ENCODE measurements around the gene RPH3AL.
"Not testable (repeated sequence)": the region's sequence is repeated elsewhere in the genome, so short reads cannot be mapped to it uniquely, and the experiment has no call there.

RPH3AL gene

GRCh38 chr17:383771-384621, 31.4 kb upstream of the RPH3AL start:
- H3K27ac Mint-ChIP-seq: no peak overlapping the region

GRCh38 chr17:382644-383533, 30.3 kb upstream of the RPH3AL start:
- DNase-seq: no peak
- no peak overlapping the region for H3K27ac Mint-ChIP-seq
- H3K27me3 Mint-ChIP-seq: peaks cover 46% of the 10 kb centered on the region
- peaks cover 4 to 7% of the 10 kb centered on the region in 2 donors for H3K9me3 Mint-ChIP-seq
- H3K4me3 Mint-ChIP-seq: no peak overlapping the region
- ATAC-seq: no peak
- H3K4me1 Mint-ChIP-seq: peaks cover 27% of the 10 kb centered on the region

More at GRCh38 chr17:383771-384621, 31.4 kb upstream of the RPH3AL start:
- Mint-ChIP-seq H3K4me3 (peak overlapping the region; percentile 34 to 57), H3K9me3 (peaks cover 4 to 7% of the 10 kb centered on the region in 2 donors), H3K27me3 (peaks cover 57% of the 10 kb centered on the region), H3K4me1 (peaks cover 27% of the 10 kb centered on the region)
- DNase-seq (no peak), ATAC-seq (no peak)

- no peak overlapping the region for H3K27ac Mint-ChIP-seq
- peak; percentile 3 for ATAC-seq
- H3K4me3 Mint-ChIP-seq: no peak overlapping the region
- DNase-seq: no peak
- peaks cover 27% of the 10 kb centered on the region for H3K4me1 Mint-ChIP-seq
- peaks cover 38% of the 10 kb centered on the region for H3K27me3 Mint-ChIP-seq
- H3K9me3 Mint-ChIP-seq: peaks cover 4 to 7% of the 10 kb centered on the region in 2 donors
Measured at GRCh38 chr17:381941-382643, 29.5 kb upstream of the RPH3AL start.

GRCh38 chr17:381516-381915, 28.9 kb upstream of the RPH3AL start:
- Mint-ChIP-seq H3K27ac (peak overlapping the region in 1 of 2 donors; percentile 97), H3K27me3 (peaks cover 33% of the 10 kb centered on the region), H3K9me3 (peaks cover 4 to 7% of the 10 kb centered on the region in 2 donors), H3K4me1 (peaks cover 22% of the 10 kb centered on the region), H3K4me3 (peak overlapping the region in 1 of 2 donors; percentile 14)
- DNase-seq: peak in 1 of 2 donors; percentile 30
- peak; percentile 42 for ATAC-seq

- peak; percentile 59 for ATAC-seq
- H3K9me3 Mint-ChIP-seq: peaks cover 4 to 7% of the 10 kb centered on the region in 2 donors
- peak overlapping the region in 1 of 2 donors; percentile 81 for H3K27ac Mint-ChIP-seq
- peak in 1 of 2 donors; percentile 39 for DNase-seq
- H3K4me3 Mint-ChIP-seq: peak overlapping the region in 1 of 2 donors; percentile 43
- peaks cover 31% of the 10 kb centered on the region for H3K27me3 Mint-ChIP-seq
- peaks cover 20% of the 10 kb centered on the region for H3K4me1 Mint-ChIP-seq
Measured at GRCh38 chr17:379531-380465, 27.2 kb upstream of the RPH3AL start.

- ATAC-seq: no peak
- Mint-ChIP-seq H3K27me3 (peaks cover 14% of the 10 kb centered on the region), H3K9me3 (peaks cover 4 to 7% of the 10 kb centered on the region in 2 donors), H3K27ac (peak overlapping the region in 1 of 2 donors; percentile 32), H3K4me3 (no peak overlapping the region), H3K4me1 (peaks cover 12% of the 10 kb centered on the region)
- DNase-seq: no peak
Measured at GRCh38 chr17:378068-378467, 25.5 kb upstream of the RPH3AL start.

- no peak for DNase-seq
- H3K9me3 Mint-ChIP-seq: peaks cover 4 to 7% of the 10 kb centered on the region in 2 donors
- peaks cover 12% of the 10 kb centered on the region for H3K4me1 Mint-ChIP-seq
- no peak overlapping the region for H3K4me3 Mint-ChIP-seq
- H3K27ac Mint-ChIP-seq: peak overlapping the region in 1 of 2 donors; percentile 15
- peaks cover 14% of the 10 kb centered on the region for H3K27me3 Mint-ChIP-seq
- no peak for ATAC-seq
Measured at GRCh38 chr17:376936-377863, 24.6 kb upstream of the RPH3AL start.

- Mint-ChIP-seq H3K27me3 (peaks cover 7% of the 10 kb centered on the region), H3K27ac (no peak overlapping the region), H3K4me1 (no peaks in the 10 kb centered on the region), H3K4me3 (no peak overlapping the region), H3K9me3 (peaks cover 2 to 5% of the 10 kb centered on the region in 2 donors)
- DNase-seq (no peak), ATAC-seq (no peak)
Measured at GRCh38 chr17:373613-374230, 21.1 kb upstream of the RPH3AL start.

GRCh38 chr17:372157-373152, 19.8 kb upstream of the RPH3AL start:
- Mint-ChIP-seq H3K4me3 (no peak overlapping the region), H3K9me3 (peaks cover 5 to 12% of the 10 kb centered on the region in 2 donors), H3K27me3 (peaks cover 7% of the 10 kb centered on the region), H3K27ac (no peak overlapping the region), H3K4me1 (no peaks in the 10 kb centered on the region)
- DNase-seq: no peak
- no peak for ATAC-seq

GRCh38 chr17:371583-371982, 19.0 kb upstream of the RPH3AL start:
- ATAC-seq (no peak), DNase-seq (no peak)
- Mint-ChIP-seq H3K9me3 (peaks cover 12% of the 10 kb centered on the region in 2 donors), H3K4me1 (peaks cover 6% of the 10 kb centered on the region), H3K4me3 (no peak overlapping the region), H3K27me3 (peaks cover 13% of the 10 kb centered on the region), H3K27ac (no peak overlapping the region)

- Mint-ChIP-seq H3K4me1 (peaks cover 26% of the 10 kb centered on the region), H3K9me3 (peaks cover 12% of the 10 kb centered on the region in 2 donors), H3K27me3 (peaks cover 27% of the 10 kb centered on the region)
- not testable (repeated sequence) for DNase-seq, H3K27ac Mint-ChIP-seq, H3K4me3 Mint-ChIP-seq, ATAC-seq
Measured at GRCh38 chr17:367656-368055, 15.0 kb upstream of the RPH3AL start.

All from stimulated activated naive CD8-positive, alpha-beta T cell treated with anti-CD3 and anti-CD28 coated beads, Interleukin-15, amount 100 ng/mL, for 72 hours (primary cell).